Neuronal stem cell (in vitro differentiated cells): ENCODE data around the gene RAB11FIP4.

ENCODE experiments used
- DNase-seq: peaks from one replicate; pipeline ENCODE4 v3.0.0-alpha.2; 2013; ENCODE audit warnings: low spot score
- H2AFZ ChIP-seq: one replicate; pipeline ENCODE4 v1.6.1; 2013; ENCODE audit warnings: mild to moderate bottlenecking, low read length, inconsistent platforms
- H2AK5ac ChIP-seq: 2 replicates; pipeline ENCODE4 v1.6.1; 2013; ENCODE audit warnings: low read depth, mild to moderate bottlenecking, inconsistent platforms, low read length, moderate library complexity, mixed read lengths
- H2BK120ac ChIP-seq: 2 replicates; pipeline ENCODE4 v1.6.1; 2013; ENCODE audit warnings: low read depth, mild to moderate bottlenecking, inconsistent platforms, low read length, moderate library complexity, mixed read lengths
- H2BK12ac ChIP-seq: one replicate; pipeline ENCODE4 v1.6.1; 2013; ENCODE audit warnings: low read length, inconsistent platforms
- H2BK15ac ChIP-seq: 2 replicates; pipeline ENCODE4 v1.6.1; 2013; ENCODE audit warnings: mild to moderate bottlenecking, low read length, inconsistent platforms, mixed read lengths
- H2BK5ac ChIP-seq: one replicate; pipeline ENCODE4 v1.6.1; 2013; ENCODE audit warnings: inconsistent platforms, mild to moderate bottlenecking, low read length, moderate library complexity
- H3K14ac ChIP-seq: one replicate; pipeline ENCODE4 v1.6.1; 2013; ENCODE audit warnings: low read length, inconsistent platforms
- H3K18ac ChIP-seq: 2 replicates; pipeline ENCODE4 v1.6.1; 2013; ENCODE audit warnings: low read length, inconsistent platforms
- H3K23ac ChIP-seq: 2 replicates; pipeline ENCODE4 v1.6.1; 2013; ENCODE audit warnings: low read depth, mild to moderate bottlenecking, mixed read lengths, low read length, inconsistent platforms; ENCODE audit not compliant: poor library complexity
- H3K27ac ChIP-seq: replicated peaks from 3 replicates; pipeline ENCODE4 v1.5.1; 2013; ENCODE audit warnings: low read length, inconsistent platforms
- H3K27me3 ChIP-seq, 3 experiments: 2 replicates each; pipeline ENCODE4 v1.6.1; 2013; ENCODE audit warnings: low read length in 3 of 3, mild to moderate bottlenecking in 2 of 3, inconsistent platforms in 1 of 3, low read depth in 1 of 3, mixed read lengths in 1 of 3, moderate library complexity in 1 of 3; ENCODE audit not compliant: control insufficient read depth in 3 of 3, insufficient read depth in 3 of 3
- H3K36me3 ChIP-seq, 2 donors: replicated peaks in 1 of 2; 2 replicates each; pipeline ENCODE4 v1.6.1; 2013; ENCODE audit warnings: low read length in 2 of 2; ENCODE audit not compliant: control insufficient read depth in 2 of 2, insufficient read depth in 2 of 2
- H3K4ac ChIP-seq: 2 replicates; pipeline ENCODE4 v1.6.1; 2013; ENCODE audit warnings: inconsistent platforms, mild to moderate bottlenecking, low read length, moderate library complexity
- H3K4me1 ChIP-seq, 2 donors: 1 replicate in 1 of 2; 2 replicates in 1 of 2; pipeline ENCODE4 v1.6.1; 2013; ENCODE audit warnings: low read length in 2 of 2, low read depth in 1 of 2; ENCODE audit not compliant: control insufficient read depth in 2 of 2, insufficient read depth in 1 of 2
- H3K4me2 ChIP-seq: one replicate; pipeline ENCODE4 v1.6.1; 2013; ENCODE audit warnings: mild to moderate bottlenecking, low read length, inconsistent platforms; ENCODE audit not compliant: insufficient read depth, poor library complexity, severe bottlenecking
- H3K4me3 ChIP-seq, 2 donors: 2 replicates each; pipeline ENCODE4 v1.5.1; 2013; ENCODE audit warnings: low read length in 2 of 2, mild to moderate bottlenecking in 2 of 2, inconsistent platforms in 1 of 2, moderate library complexity in 1 of 2
- H3K79me1 ChIP-seq: one replicate; pipeline ENCODE4 v1.6.1; 2013; ENCODE audit warnings: low read depth, mild to moderate bottlenecking, inconsistent platforms, low read length, moderate library complexity
- H3K9ac ChIP-seq: one replicate; pipeline ENCODE4 v1.6.1; 2013; ENCODE audit warnings: mild to moderate bottlenecking, low read depth, low read length, inconsistent platforms; ENCODE audit not compliant: poor library complexity
- H3K9me3 ChIP-seq, 2 donors: replicated peaks in 1 of 2; 2 replicates each; pipeline versions ENCODE3 to v1.6.1; 2013; ENCODE audit warnings: low read length in 2 of 2, mild to moderate bottlenecking in 2 of 2, inconsistent platforms in 1 of 2, low read depth in 1 of 2, mixed read lengths in 1 of 2, moderate library complexity in 1 of 2; ENCODE audit not compliant: control insufficient read depth in 2 of 2, insufficient read depth in 1 of 2
- H4K8ac ChIP-seq: one replicate; pipeline ENCODE4 v1.6.1; 2013; ENCODE audit warnings: low read depth, mild to moderate bottlenecking, inconsistent platforms, low read length, moderate library complexity
- H4K91ac ChIP-seq: one replicate; pipeline ENCODE4 v1.6.1; 2013; ENCODE audit warnings: low read length, low read depth, mild to moderate bottlenecking, inconsistent platforms; ENCODE audit not compliant: poor library complexity
- WGBS, 2 donors: extraction: QIAGEN DNeasy Blood & Tissue Kit; methylation state at CpG; one replicate each; pipeline ENCODE4 v1.1.7; 2013; ENCODE audit warnings: missing lambda C conversion rate in 2 of 2, mixed read lengths in 1 of 2; ENCODE audit not compliant: insufficient read length in 2 of 2, insufficient replicate concordance in 1 of 2; ENCODE audit errors: extremely low coverage in 2 of 2; 5-methylcytosine and 5-hydroxymethylcytosine counted together

The RAB11FIP4 gene

DNA sequence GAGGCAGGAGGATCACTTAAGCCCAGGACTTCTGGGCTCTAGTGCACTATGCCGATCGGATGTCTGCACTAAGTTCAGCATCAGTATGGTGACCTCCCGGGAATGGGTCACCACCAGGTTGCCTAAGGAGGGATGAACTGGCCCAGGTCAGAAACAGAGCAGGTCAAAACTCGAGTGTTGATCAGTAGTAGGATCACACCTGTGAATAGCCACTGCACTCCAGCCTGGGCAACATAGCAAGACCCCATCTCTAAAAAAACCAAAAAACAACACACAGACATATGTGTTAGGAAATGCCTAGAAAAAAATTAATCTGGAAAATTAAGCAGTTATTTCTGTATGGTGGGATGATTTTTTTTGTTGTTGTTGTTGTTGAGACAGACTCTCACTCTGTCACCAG lies 127.0 kb downstream of the RAB11FIP4 start:
- Histone ChIP-seq H2BK5ac (no peak overlapping the region), H2BK15ac (no peak overlapping the region), H2BK12ac (no peak overlapping the region), H3K4me2 (no peak overlapping the region), H3K9me3 (peaks cover 0 to 6% of the 10 kb centered on the region in 2 donors), H3K9ac (no peak overlapping the region), H3K4ac (no peak overlapping the region), H2AK5ac (no peak overlapping the region), H3K14ac (no peak overlapping the region), H4K91ac (no peak overlapping the region), H3K4me1 (peaks cover 0 to 3% of the 10 kb centered on the region in 2 donors), H2AFZ (no peak overlapping the region), H3K79me1 (peaks cover 2% of the 10 kb centered on the region), H3K27ac (no peak overlapping the region), H3K36me3 (peaks cover 0 to 6% of the 10 kb centered on the region in 2 donors), H3K18ac (no peak overlapping the region), H3K23ac (no peak overlapping the region), H2BK120ac (no peak overlapping the region), H3K4me3 (no peak overlapping the region), H4K8ac (no peak overlapping the region), H3K27me3 (no peaks in the 10 kb centered on the region)
- no peak for DNase-seq
- WGBS, 2 donors, result no CpG with 5 or more reads among the region's 4 CpGs

DNA sequence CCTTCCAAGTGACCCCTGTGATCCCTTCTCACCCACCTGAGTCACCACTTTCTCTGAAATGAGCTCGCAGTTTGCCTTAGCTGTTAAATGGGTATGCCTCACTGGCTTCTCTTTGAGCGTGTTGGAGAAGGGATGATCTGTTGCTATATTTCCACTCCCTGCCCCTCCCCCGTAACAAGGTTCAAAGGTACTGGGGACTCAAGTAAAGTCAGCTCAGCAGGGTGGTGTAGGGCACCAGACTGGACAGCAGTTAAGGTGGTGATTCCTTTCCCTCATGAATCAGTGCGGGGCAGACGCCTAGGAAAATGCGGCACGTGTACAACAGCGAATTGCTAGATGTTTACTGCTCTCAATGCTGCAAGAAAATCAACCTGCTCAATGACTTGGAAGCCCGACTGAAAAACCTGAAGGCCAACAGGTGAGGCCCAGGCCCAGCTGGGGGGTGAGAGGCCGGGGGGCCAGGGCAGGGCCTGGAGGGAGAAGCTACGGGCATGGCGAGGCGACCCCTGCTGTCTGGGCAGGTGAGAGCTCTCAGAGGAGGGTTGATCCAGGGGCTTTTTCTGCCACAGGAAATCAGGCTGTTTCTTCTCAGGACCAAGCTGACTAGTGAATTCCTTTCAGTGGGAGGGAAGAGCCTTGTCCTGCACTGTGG lies 130.3 kb downstream of the RAB11FIP4 start:
- Histone ChIP-seq H2AK5ac (no peak overlapping the region), H3K9me3 (peaks cover 0 to 15% of the 10 kb centered on the region in 2 donors), H3K9ac (no peak overlapping the region), H2BK5ac (no peak overlapping the region), H3K27ac (no peak overlapping the region), H4K91ac (no peak overlapping the region), H2BK12ac (no peak overlapping the region), H3K4me2 (no peak overlapping the region), H4K8ac (no peak overlapping the region), H2BK15ac (no peak overlapping the region), H2BK120ac (no peak overlapping the region), H3K79me1 (no peaks in the 10 kb centered on the region), H2AFZ (no peak overlapping the region), H3K23ac (no peak overlapping the region), H3K36me3 (peaks cover 0 to 15% of the 10 kb centered on the region in 2 donors), H3K27me3 (no peaks in the 10 kb centered on the region), H3K4ac (no peak overlapping the region), H3K4me1 (peaks cover 0 to 3% of the 10 kb centered on the region in 2 donors), H3K18ac (peak overlapping the region; percentile 21), H3K14ac (no peak overlapping the region), H3K4me3 (no peak overlapping the region)
- no peak for DNase-seq
- WGBS, 2 donors, result no CpG with 5 or more reads among the region's 13 CpGs

DNA sequence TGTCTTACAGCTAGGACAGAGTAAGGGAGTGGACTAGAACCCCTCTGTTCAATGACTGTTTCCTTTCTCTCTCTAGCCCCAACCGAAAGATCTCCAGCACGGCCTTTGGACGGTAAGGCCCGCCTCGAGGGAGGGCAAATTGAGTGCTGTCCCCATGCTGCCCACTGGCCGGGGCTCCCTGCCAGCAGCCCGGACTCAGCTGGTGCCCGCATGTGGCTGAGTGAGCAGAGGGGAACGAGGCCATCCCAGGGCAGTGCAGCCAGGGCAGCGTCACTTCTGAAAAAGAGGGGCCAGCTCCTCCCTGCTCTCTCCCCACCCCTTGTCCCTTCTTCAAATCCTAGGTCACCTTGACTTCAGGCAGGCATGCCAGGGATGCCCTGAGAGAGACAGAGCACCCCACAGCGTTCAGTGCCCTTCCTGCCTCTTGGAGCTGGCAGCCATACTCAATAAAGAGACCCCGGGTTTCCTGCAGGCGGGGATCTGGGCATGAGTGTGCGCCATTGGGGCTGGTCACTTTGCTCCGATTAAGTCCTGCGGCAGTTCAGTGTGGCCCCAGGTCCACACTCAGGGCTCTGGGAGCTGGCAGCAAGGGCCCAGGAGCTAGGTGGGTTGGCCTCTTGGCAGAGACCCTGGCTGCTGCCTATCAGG lies 130.9 kb downstream of the RAB11FIP4 start:
- no peak for DNase-seq
- H3K4me3 ChIP-seq, result no peak overlapping the region
- peak overlapping the region; percentile 63 for H2AK5ac ChIP-seq
- H3K4me1 ChIP-seq, result peaks cover 0 to under 1% of the 10 kb centered on the region in 2 donors
- no peak overlapping the region for H4K91ac ChIP-seq
- no peak overlapping the region for H3K4me2 ChIP-seq
- H3K27me3 ChIP-seq, result no peaks in the 10 kb centered on the region
- H2BK120ac ChIP-seq, result peak overlapping the region; percentile 87
- H3K14ac ChIP-seq, result peak overlapping the region; percentile 21
- H3K23ac ChIP-seq, result peak overlapping the region; percentile 55
- H2BK12ac ChIP-seq, result no peak overlapping the region
- H3K9me3 ChIP-seq, result peaks cover 0 to 15% of the 10 kb centered on the region in 2 donors
- WGBS, 2 donors, result no CpG with 5 or more reads among the region's 16 CpGs
- H2BK5ac ChIP-seq, result peak overlapping the region; percentile 48
- H3K9ac ChIP-seq, result no peak overlapping the region
- H2AFZ ChIP-seq, result no peak overlapping the region
- no peak overlapping the region for H3K4ac ChIP-seq
- H4K8ac ChIP-seq, result no peak overlapping the region
- no peaks in the 10 kb centered on the region for H3K79me1 ChIP-seq
- H3K18ac ChIP-seq, result no peak overlapping the region
- peaks cover 0 to 15% of the 10 kb centered on the region in 2 donors for H3K36me3 ChIP-seq
- no peak overlapping the region for H3K27ac ChIP-seq
- H2BK15ac ChIP-seq, result no peak overlapping the region

DNA sequence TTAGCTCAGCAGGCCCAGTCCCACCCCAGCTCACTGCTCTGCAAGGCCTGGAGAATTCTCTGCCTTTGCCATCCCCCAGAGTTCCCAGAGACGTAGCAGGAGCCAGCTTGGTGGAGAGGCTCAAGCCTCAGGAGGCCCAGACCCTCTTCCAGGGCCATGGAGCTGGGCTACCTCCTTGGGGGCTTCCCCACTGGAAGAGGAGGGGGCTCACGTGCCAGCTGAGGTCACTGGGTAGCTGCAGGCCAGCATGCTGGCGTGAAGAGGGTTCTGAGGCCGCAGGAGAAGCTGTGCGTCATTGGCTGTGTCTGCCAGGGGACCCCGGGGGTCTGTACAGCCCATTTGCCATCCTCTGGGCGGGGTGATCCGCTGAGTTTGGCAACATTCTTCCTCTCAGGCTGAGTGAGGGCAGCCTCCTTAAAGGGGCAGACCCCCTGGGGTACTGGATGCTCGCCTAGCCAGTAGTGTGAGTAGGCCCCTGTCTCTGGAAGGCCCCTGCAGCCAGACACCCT lies 131.6 kb downstream of the RAB11FIP4 start:
- Histone ChIP-seq H3K9me3 (peaks cover 0 to 15% of the 10 kb centered on the region in 2 donors), H3K18ac (no peak overlapping the region), H3K27me3 (no peaks in the 10 kb centered on the region), H3K9ac (no peak overlapping the region), H3K36me3 (peaks cover 0 to 15% of the 10 kb centered on the region in 2 donors), H3K4me2 (no peak overlapping the region), H3K23ac (no peak overlapping the region), H4K91ac (no peak overlapping the region), H4K8ac (no peak overlapping the region), H2BK15ac (no peak overlapping the region), H2BK120ac (peak overlapping the region; percentile 1), H2BK12ac (no peak overlapping the region), H3K4me1 (no peaks in the 10 kb centered on the region), H2AFZ (no peak overlapping the region), H3K4me3 (no peak overlapping the region), H3K79me1 (no peaks in the 10 kb centered on the region), H2AK5ac (peak overlapping the region; percentile 37), H2BK5ac (peak overlapping the region; percentile 48), H3K4ac (no peak overlapping the region), H3K27ac (no peak overlapping the region), H3K14ac (peak overlapping the region; percentile 94)
- WGBS, 2 donors, result no CpG with 5 or more reads among the region's 9 CpGs
- DNase-seq, result no peak
